A673 (cell line): ENCODE data around the gene MTX1.
A peak's percentile ranks its signal among the peaks of the same experiment; 100 is the strongest.

Source experiments
- EZH2 ChIP-seq: fragments of 200-600 bp; sonication (generic); IDR thresholded peaks from 2 replicates; pipeline ENCODE4 v1.6.1; 2017; ENCODE audit warnings: borderline replicate concordance, low read depth, mild to moderate bottlenecking, mixed read lengths, antibody characterized with exemption, low read length; ENCODE audit not compliant: poor library complexity, severe bottlenecking
- TF ChIP-seq, protein P1 (sequence below): fragments of 300-800, 200-600 bp; sonication (generic); conservative IDR thresholded peaks from 2 replicates; pipeline ENCODE4 v1.5.1; 2017; ENCODE audit warnings: low read depth, mild to moderate bottlenecking, antibody characterized with exemption, low read length, moderate library complexity, mixed read lengths

DNA sequence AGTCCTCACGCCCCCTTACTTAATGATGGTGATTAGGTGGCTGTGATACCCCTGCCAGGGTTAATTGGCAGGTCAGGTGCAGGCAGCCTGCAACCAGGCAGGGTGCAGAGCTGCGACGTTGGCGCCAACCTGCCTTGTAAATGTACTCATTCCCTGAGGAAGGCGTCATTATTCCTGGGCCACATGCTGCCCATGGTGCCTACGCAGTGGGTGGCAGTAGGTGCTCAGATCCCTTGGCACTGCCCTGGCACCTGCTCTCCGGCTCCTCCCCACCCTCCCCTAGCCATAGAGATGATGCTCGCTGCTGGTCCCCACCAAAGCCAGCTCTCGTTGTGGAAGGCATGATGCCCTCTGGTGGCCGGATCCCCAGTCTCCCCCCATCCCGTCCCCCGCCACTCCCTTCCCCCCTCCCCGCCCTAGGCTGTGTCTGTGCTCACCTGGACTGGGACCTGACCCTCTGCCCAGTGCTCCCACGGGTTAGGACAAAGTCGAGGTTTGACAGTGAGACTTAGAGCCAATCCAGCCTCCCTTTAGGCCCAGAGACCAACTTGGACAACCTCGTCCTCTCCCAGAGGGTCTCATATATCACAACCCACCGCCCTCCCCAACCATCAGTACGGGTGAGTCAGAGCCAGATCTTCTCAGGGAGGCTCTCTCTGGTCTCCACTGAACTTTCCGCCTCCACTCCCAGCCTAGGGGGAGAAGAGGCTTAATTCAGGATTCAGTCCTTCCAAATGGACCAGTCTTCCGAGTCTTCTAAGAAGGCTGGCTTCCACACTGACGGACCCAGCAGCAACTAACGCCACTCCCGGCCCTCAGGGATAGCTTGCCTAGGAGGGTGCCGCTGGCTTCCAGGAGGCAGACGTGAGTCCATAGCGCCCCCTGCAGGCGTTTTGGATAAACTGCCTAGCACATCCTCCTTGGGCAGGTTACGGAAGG lies 41.1 kb upstream of the MTX1 start:
- TF ChIP-seq, protein P1, sequence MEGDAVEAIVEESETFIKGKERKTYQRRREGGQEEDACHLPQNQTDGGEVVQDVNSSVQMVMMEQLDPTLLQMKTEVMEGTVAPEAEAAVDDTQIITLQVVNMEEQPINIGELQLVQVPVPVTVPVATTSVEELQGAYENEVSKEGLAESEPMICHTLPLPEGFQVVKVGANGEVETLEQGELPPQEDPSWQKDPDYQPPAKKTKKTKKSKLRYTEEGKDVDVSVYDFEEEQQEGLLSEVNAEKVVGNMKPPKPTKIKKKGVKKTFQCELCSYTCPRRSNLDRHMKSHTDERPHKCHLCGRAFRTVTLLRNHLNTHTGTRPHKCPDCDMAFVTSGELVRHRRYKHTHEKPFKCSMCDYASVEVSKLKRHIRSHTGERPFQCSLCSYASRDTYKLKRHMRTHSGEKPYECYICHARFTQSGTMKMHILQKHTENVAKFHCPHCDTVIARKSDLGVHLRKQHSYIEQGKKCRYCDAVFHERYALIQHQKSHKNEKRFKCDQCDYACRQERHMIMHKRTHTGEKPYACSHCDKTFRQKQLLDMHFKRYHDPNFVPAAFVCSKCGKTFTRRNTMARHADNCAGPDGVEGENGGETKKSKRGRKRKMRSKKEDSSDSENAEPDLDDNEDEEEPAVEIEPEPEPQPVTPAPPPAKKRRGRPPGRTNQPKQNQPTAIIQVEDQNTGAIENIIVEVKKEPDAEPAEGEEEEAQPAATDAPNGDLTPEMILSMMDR, result peak; percentile 98
- TF ChIP-seq EZH2, result no peak
